HepG2 (cell line): ENCODE data around the gene BEST2. TPM values are rescaled to one million over a fixed set of nuclear protein-coding genes. Genes with fewer than 3 reads are reported as not detected.

Experiments
- ATAC-seq: fragments of 200-7000 bp; cut with Tn5 transposase; 3 replicates; pipeline ENCODE4 v1.9.1; 2020; ENCODE audit warnings: mild to moderate bottlenecking, moderate library complexity
- BruUV-seq: library from RNA; stranded (reverse); fragments of 400-500 nt; replicated peaks from 2 replicates; lab custom pipeline; 2021; lab: Mats Ljungman, UMichigan
- CTCF ChIA-PET: fragments of 300-600 bp; formaldehyde crosslinking; extraction: SDS; loops from one replicate; lab custom pipeline; 2021; ENCODE audit warnings: low total read pairs, inconsistent platforms, low intra/inter-chr PET ratio; lab: Yijun Ruan, JAX
- POLR2A ChIA-PET: fragments of 350-600 bp; sonication (Branson Sonifier 250); formaldehyde crosslinking; loops from one replicate; lab custom pipeline; 2020; ENCODE audit warnings: antibody characterized with exemption, inconsistent platforms; lab: Yijun Ruan, JAX
- DNase-seq: peaks from one replicate; pipeline ENCODE4 v3.0.0-alpha.2; 2015; ENCODE audit warnings: low spot score
- FAIRE-seq: peaks from 3 replicates; lab custom pipeline; 2011; peaks lifted over from hg19 to GRCh38; lab: Jason Lieb, UNC
- H2AFZ ChIP-seq: one replicate; pipeline ENCODE4 v1.6.1; 2011; ENCODE audit warnings: low read length, inconsistent platforms
- H3K27ac ChIP-seq: fragments of 300-600 bp; 3 replicates; pipeline ENCODE4 v1.8.0; 2011; ENCODE audit warnings: mixed run types, mild to moderate bottlenecking, mixed read lengths, low read length, inconsistent platforms; ENCODE audit not compliant: insufficient read depth; ENCODE audit errors: extremely low read length
- H3K27me3 ChIP-seq, 2 experiments: fragments of 200-600 bp in 1 of 2; 2 replicates in 1 of 2; 3 replicates in 1 of 2; pipeline versions ENCODE4 v1.6.0 to v1.8.0; 2011; ENCODE audit warnings: low read length in 2 of 2, mild to moderate bottlenecking in 2 of 2, moderate library complexity in 2 of 2, inconsistent platforms in 1 of 2; ENCODE audit not compliant: insufficient read depth in 2 of 2, control insufficient read depth in 1 of 2
- H3K36me3 ChIP-seq, 2 experiments: fragments of 200-600 bp in 1 of 2; replicated peaks in 1 of 2; 2 replicates in 1 of 2; 3 replicates in 1 of 2; pipeline versions ENCODE4 v1.5.1 to v1.8.0; 2011; ENCODE audit warnings: low read length in 2 of 2, inconsistent platforms in 1 of 2; ENCODE audit not compliant: insufficient read depth in 2 of 2, control insufficient read depth in 1 of 2
- H3K4me1 ChIP-seq: 2 replicates; pipeline ENCODE4 v1.5.1; 2012; ENCODE audit warnings: low read length, inconsistent platforms; ENCODE audit not compliant: insufficient read depth
- H3K4me2 ChIP-seq: 2 replicates; pipeline ENCODE4 v1.6.0; 2011; ENCODE audit warnings: low read depth, low read length, inconsistent platforms
- H3K4me3 ChIP-seq, 3 experiments: fragments of 200-600 bp in 1 of 3; sonication (generic), shearing (Covaris generic) in 1 of 3; replicated peaks in 1 of 3; 2 replicates each; pipeline ENCODE4 v1.5.1; 2011 to 2016; ENCODE audit warnings: low read length in 3 of 3, inconsistent platforms in 2 of 3, low read depth in 2 of 3, mild to moderate bottlenecking in 2 of 3, control low read depth in 1 of 3, mixed read lengths in 1 of 3; ENCODE audit not compliant: insufficient read depth in 1 of 3
- H3K79me2 ChIP-seq: one replicate; pipeline ENCODE4 v1.6.1; 2011; ENCODE audit warnings: low read length, inconsistent platforms; ENCODE audit not compliant: insufficient read depth
- H3K9ac ChIP-seq: 2 replicates; pipeline ENCODE4 v1.6.0; 2011; ENCODE audit warnings: mild to moderate bottlenecking, low read depth, low read length, inconsistent platforms; ENCODE audit not compliant: insufficient read depth
- H3K9me3 ChIP-seq: 2 replicates; pipeline ENCODE4 v1.5.1; 2012; ENCODE audit warnings: mild to moderate bottlenecking, low read length
- H4K20me1 ChIP-seq: 2 replicates; pipeline ENCODE4 v1.6.0; 2011; ENCODE audit warnings: inconsistent platforms, mild to moderate bottlenecking, low read length, moderate library complexity; ENCODE audit not compliant: insufficient read depth
- GZF1 ChIP-seq: sonication (generic); formaldehyde crosslinking; IDR thresholded peaks from 2 replicates; pipeline ENCODE4 v1.5.1; 2020; ENCODE audit warnings: mild to moderate bottlenecking, missing genetic modification reagents
- MIXL1 ChIP-seq: IDR thresholded peaks from 2 replicates; pipeline ENCODE4 v1.6.1; 2016
- NCOR1 ChIP-seq: fragments of 200-600 bp; sonication (generic); IDR thresholded peaks from 2 replicates; pipeline ENCODE4 v1.7.0; 2017; ENCODE audit warnings: antibody characterized with exemption, low read length, borderline replicate concordance
- PCBP1 ChIP-seq: fragments of 200-400 bp; formaldehyde crosslinking; IDR thresholded peaks from 2 replicates; pipeline ENCODE4 v1.6.1; 2017; ENCODE audit warnings: mild to moderate bottlenecking, low read depth, low read length, borderline replicate concordance
- PITX1 ChIP-seq: sonication (generic); formaldehyde crosslinking; IDR thresholded peaks from 2 replicates; pipeline ENCODE4 v1.5.1; 2020; ENCODE audit warnings: mild to moderate bottlenecking, missing genetic modification reagents
- TCF12 ChIP-seq, 2 experiments: fragments of 450-650 bp in 1 of 2; sonication (generic) in 1 of 2; formaldehyde crosslinking in 1 of 2; IDR thresholded peaks; 2 replicates each; pipeline versions ENCODE4 v1.6.1 to v1.8.0; 2017 to 2022; ENCODE audit warnings: antibody characterized with exemption in 1 of 2, mild to moderate bottlenecking in 1 of 2, missing genetic modification reagents in 1 of 2, moderate library complexity in 1 of 2
- TEAD2 ChIP-seq: sonication (generic); formaldehyde crosslinking; IDR thresholded peaks from 2 replicates; pipeline ENCODE4 v1.9.0; 2021; ENCODE audit warnings: missing genetic modification reagents
- U2AF2 ChIP-seq: fragments of 200-400 bp; formaldehyde crosslinking; IDR thresholded peaks from 2 replicates; pipeline ENCODE4 v1.6.1; 2017; ENCODE audit warnings: low read depth, mild to moderate bottlenecking, low read length
- ZNF335 ChIP-seq: sonication (generic); formaldehyde crosslinking; IDR thresholded peaks from 2 replicates; pipeline ENCODE4 v1.4.0; 2020; ENCODE audit warnings: missing genetic modification reagents
- WGBS: methylation state at CpG from one replicate; pipeline ENCODE4 v1.1.6; 2017; ENCODE audit warnings: low lambda C conversion rate; 5-methylcytosine and 5-hydroxymethylcytosine counted together
- in situ Hi-C: cut with HindIII; loops from 2 replicates; pipeline ENCODE4 v1.10.0; 2017; ENCODE audit warnings: low pct_unique_long_range_greater_than_20kb; ENCODE audit not compliant: extremely low pct_ligation_motif_present
- intact Hi-C: fragments of 100-400 bp; cut with micrococcal nuclease; formaldehyde crosslinking; loops from one replicate; pipeline ENCODE4 v1.10.0; 2022; ENCODE audit not compliant: unreplicated experiment
- polyA plus RNA-seq, 8 experiments: library from polyadenylated mRNA; depleted of rRNA in 3 of 8; stranded (reverse) in 7 of 8; unstranded in 1 of 8; fragments of >200 nt; fragmentation: Illumina TruSeq in 4 of 8; extraction: Trizol in 4 of 8; gene quantifications; 2 replicates each; pipeline versions ENCODE4 v1.2.1 to v1.2.3, GENCODE V29; 2011 to 2016; ENCODE audit warnings: low read depth in 4 of 8, missing spikeins in 1 of 8, mixed read lengths in 1 of 8; ENCODE audit not compliant: insufficient read depth in 1 of 8
- total RNA-seq, 5 experiments: library from RNA; depleted of rRNA; stranded (reverse); fragments of >200 nt; fragmentation: Illumina TruSeq; extraction: Trizol; gene quantifications; 2 replicates each; pipeline ENCODE4 v1.2.3, GENCODE V29; 2016; ENCODE audit warnings: low read depth in 1 of 5
- TF ChIP-seq, protein P1 (sequence below): sonication (generic); formaldehyde crosslinking; IDR thresholded peaks from 2 replicates; pipeline ENCODE4 v1.8.0; 2022; ENCODE audit warnings: missing genetic modification reagents, mild to moderate bottlenecking, inconsistent platforms, borderline replicate concordance
- TF ChIP-seq, protein P2 (sequence below): sonication (generic); formaldehyde crosslinking; IDR thresholded peaks from 2 replicates; pipeline ENCODE4 v1.8.1; 2023; ENCODE audit warnings: mild to moderate bottlenecking, inconsistent platforms, moderate library complexity, missing genetic modification reagents, borderline replicate concordance

BEST2 gene
- total and polyA plus RNA-seq, 2 of the 13 experiments (the other 11 are each of a cell fraction or from before 2014, with no cell fraction given): not detected

DNA sequence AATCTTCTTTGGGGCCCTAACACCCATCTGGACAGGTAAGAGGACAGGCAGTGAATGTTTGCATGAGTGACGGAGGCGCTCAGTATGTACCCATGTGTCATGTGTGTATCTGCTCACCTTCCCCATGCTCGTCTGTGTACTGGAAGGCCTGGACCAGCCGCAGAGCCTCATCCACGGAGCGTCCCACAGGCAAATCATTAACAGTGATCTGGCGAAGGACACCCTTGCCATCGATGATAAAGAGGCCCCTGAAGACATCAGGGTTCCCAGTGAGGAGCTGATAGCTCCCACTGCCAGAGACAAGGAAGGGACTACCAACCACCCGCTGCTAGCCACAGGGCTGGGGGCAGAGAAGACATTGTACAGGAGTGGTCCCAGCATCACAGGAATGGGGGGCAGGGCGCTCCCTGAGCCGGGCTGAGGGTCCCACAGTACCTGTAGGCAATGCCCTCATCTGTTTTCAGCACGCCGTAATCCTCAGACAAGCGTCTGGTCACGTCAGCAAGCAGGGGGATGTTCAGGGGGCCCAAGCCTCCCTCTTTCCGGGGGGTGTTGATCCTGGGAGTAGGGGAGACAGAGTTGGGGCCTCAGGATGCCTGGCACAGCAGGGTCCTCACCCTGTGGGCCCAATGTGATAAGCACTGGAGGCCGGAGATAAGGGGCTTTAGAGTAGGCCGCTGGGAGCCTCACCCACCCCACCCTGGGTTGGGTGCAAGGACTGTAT is 48.3 kb downstream of the BEST2 start:
- DNase-seq (no peak), FAIRE-seq (no peak), ATAC-seq (no peak)
- H3K9ac ChIP-seq: peak overlapping the region; percentile 99; the same call in 1 of the 2 replicates
- peaks cover 14% of the 10 kb centered on the region for H3K79me2 ChIP-seq
- peak overlapping the region; percentile 92 for H3K27ac ChIP-seq
- H3K4me3 ChIP-seq: peak overlapping the region; percentile 81 to 100 (median 93); a peak in 3 of 6 replicates
- peaks cover 33% of the 10 kb centered on the region for H3K4me1 ChIP-seq
- H3K4me2 ChIP-seq: peak overlapping the region; percentile 88
- 100% methylated on average over 11 of the region's 18 CpGs for WGBS
- peaks cover 2 to 12% of the 10 kb centered on the region in 2 experiments; a peak in 4 of 5 replicates for H3K36me3 ChIP-seq
- ChIA-PET CTCF (no interaction called here), POLR2A (interaction anchor here (0.7 to 4.0 kb wide), 5 partner anchors 8 to 66 kb away, joined by 3 to 47 read pairs (median 5); partner anchors contain the start of gene JUNB)
- H4K20me1 ChIP-seq: peaks cover 5% of the 10 kb centered on the region; the same call in 1 of the 2 replicates
- no peaks in the 10 kb centered on the region; a peak in 1 of 5 replicates for H3K27me3 ChIP-seq
- intact Hi-C loops: no loop called here
- in situ Hi-C loops: loop anchor here (5.0 kb wide), 1 partner anchor 33 kb away; no protein-coding TSS in a partner anchor
- TF ChIP-seq, protein P1, sequence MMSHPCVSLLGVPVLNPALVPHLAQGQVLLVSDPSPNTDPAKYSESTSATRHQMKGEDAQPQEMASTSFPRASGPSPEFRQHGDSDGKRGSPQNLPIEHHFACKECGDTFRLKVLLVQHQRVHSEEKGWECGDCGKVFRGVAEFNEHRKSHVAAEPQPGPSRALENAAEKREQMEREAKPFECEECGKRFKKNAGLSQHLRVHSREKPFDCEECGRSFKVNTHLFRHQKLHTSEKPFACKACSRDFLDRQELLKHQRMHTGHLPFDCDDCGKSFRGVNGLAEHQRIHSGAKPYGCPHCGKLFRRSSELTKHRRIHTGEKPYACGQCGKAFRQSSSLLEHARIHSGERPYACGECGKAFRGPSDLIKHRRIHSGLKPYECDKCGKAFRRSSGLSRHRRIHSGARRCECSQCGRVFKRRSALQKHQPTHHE (CRISPR knock-in tag): no peak
- no peak for TF ChIP-seq PITX1 (CRISPR knock-in tag)
- TF ChIP-seq, protein P2, sequence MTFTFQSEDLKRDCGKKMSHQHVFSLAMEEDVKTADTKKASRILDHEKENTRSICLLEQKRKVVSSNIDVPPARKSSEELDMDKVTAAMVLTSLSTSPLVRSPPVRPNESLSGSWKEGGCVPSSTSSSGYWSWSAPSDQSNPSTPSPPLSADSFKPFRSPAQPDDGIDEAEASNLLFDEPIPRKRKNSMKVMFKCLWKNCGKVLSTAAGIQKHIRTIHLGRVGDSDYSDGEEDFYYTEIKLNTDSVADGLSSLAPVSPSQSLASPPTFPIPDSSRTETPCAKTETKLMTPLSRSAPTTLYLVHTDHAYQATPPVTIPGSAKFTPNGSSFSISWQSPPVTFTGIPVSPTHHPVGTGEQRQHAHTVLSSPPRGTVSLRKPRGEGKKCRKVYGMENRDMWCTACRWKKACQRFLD (CRISPR knock-in tag): no peak
- no peak for TF ChIP-seq U2AF2
- no peak for TF ChIP-seq PCBP1
- no peak for TF ChIP-seq ZNF335 (CRISPR knock-in tag)
- no peak for TF ChIP-seq MIXL1 (CRISPR knock-in tag)
- TF ChIP-seq GZF1 (CRISPR knock-in tag): no peak
- no peak for TF ChIP-seq NCOR1
- TF ChIP-seq TEAD2 (CRISPR knock-in tag): no peak
- no peak for TF ChIP-seq TCF12 (IDR thresholded peaks at IDR 0.05)
- TF ChIP-seq TCF12 (CRISPR knock-in tag; IDR thresholded peaks at IDR 0.05): no peak
- H3K9me3 ChIP-seq: no peaks in the 10 kb centered on the region
- BruUV-seq: no TSS peak
- no peak overlapping the region for H2AFZ ChIP-seq
